Colonic mucosa (tissue), 4 donors: ENCODE results near the gene CMSS1. TPM values are rescaled to one million over a fixed set of nuclear protein-coding genes. Genes with fewer than 3 reads are reported as not detected.

Source experiments
- DNase-seq: peaks from one replicate; pipeline ENCODE4 v3.0.0-alpha.2; 2020
- H3K27ac ChIP-seq: fragments of 200-600 bp; one replicate; pipeline ENCODE4 v1.8.0; 2021
- H3K27me3 ChIP-seq: fragments of 200-600 bp; one replicate; pipeline ENCODE4 v1.8.0; 2021
- H3K36me3 ChIP-seq: fragments of 200-600 bp; one replicate; pipeline ENCODE4 v1.8.0; 2021
- H3K4me1 ChIP-seq: fragments of 200-600 bp; one replicate; pipeline ENCODE4 v1.8.0; 2021; ENCODE audit warnings: mild to moderate bottlenecking
- H3K4me3 ChIP-seq: fragments of 200-600 bp; one replicate; pipeline ENCODE4 v1.8.0; 2021
- H3K9ac ChIP-seq, 2 donors: one replicate each; pipeline ENCODE4 v1.7.0; 2013; ENCODE audit warnings: control low read depth in 2 of 2, low read depth in 2 of 2, low read length in 2 of 2
- H3K9me3 ChIP-seq: fragments of 200-600 bp; one replicate; pipeline ENCODE4 v1.8.0; 2021
- CTCF ChIP-seq: fragments of 200-600 bp; IDR thresholded peaks from one replicate; pipeline ENCODE4 v1.8.0; 2022; ENCODE audit warnings: antibody characterized with exemption, mild to moderate bottlenecking
- intact Hi-C: fragments of 100-400 bp; cut with DNase I; formaldehyde crosslinking; loops from one replicate; pipeline ENCODE4 v1.14.1; 2022
- total RNA-seq, 2 donors: library from RNA; stranded (reverse); fragmentation: NEBNext Ultra II Directional in 1 of 2; extraction: Animal tissue kit (Norgen Biotek cat#: 25700) in 1 of 2; gene quantifications; one replicate each; pipeline ENCODE4 v1.2.1, GENCODE V29; 2021
- donor health status: healthy.
- donor health status: DM: no; HTN: no; CAD: no.
- donor health status: DM: no; HTN: no; CAD: no.

CMSS1 gene
- total RNA-seq, 2 donors from 2014 or later, result 10.7 to 24.7 TPM

GRCh38 chr3:99978221-99978620 lies 160.6 kb downstream of the CMSS1 start:
- intact Hi-C loops, result no loop called here
- no peak for DNase-seq
- Histone ChIP-seq H3K4me1 (no peaks in the 10 kb centered on the region), H3K9ac (no peak overlapping the region), H3K27me3 (no peaks in the 10 kb centered on the region), H3K9me3 (no peaks in the 10 kb centered on the region), H3K27ac (no peak overlapping the region), H3K36me3 (no peaks in the 10 kb centered on the region), H3K4me3 (no peak overlapping the region)
- TF ChIP-seq CTCF, result no peak

GRCh38 chr3:99980606-99981005 lies 162.9 kb downstream of the CMSS1 start:
- Histone ChIP-seq H3K27me3 (no peaks in the 10 kb centered on the region), H3K4me1 (no peaks in the 10 kb centered on the region), H3K9me3 (no peaks in the 10 kb centered on the region), H3K4me3 (no peak overlapping the region), H3K27ac (no peak overlapping the region), H3K9ac (no peak overlapping the region), H3K36me3 (no peaks in the 10 kb centered on the region)
- no peak for DNase-seq
- TF ChIP-seq CTCF, result no peak
- intact Hi-C loops, result no loop called here

GRCh38 chr3:99981138-99981537 lies 163.5 kb downstream of the CMSS1 start:
- H3K4me3 ChIP-seq, result no peak overlapping the region
- no peaks in the 10 kb centered on the region for H3K9me3 ChIP-seq
- TF ChIP-seq CTCF, result no peak
- no peak overlapping the region for H3K27ac ChIP-seq
- no peak overlapping the region for H3K9ac ChIP-seq
- H3K4me1 ChIP-seq, result no peaks in the 10 kb centered on the region
- intact Hi-C loops, result no loop called here
- DNase-seq, result no peak
- no peaks in the 10 kb centered on the region for H3K36me3 ChIP-seq
- no peaks in the 10 kb centered on the region for H3K27me3 ChIP-seq

- Histone ChIP-seq H3K9me3 (no peaks in the 10 kb centered on the region), H3K27ac (no peak overlapping the region), H3K9ac (no peak overlapping the region), H3K4me3 (no peak overlapping the region), H3K36me3 (no peaks in the 10 kb centered on the region), H3K4me1 (no peaks in the 10 kb centered on the region), H3K27me3 (no peaks in the 10 kb centered on the region)
- no peak for DNase-seq
- TF ChIP-seq CTCF, result no peak
- intact Hi-C loops, result no loop called here
Observed at GRCh38 chr3:99982650-99983049, 165.0 kb downstream of the CMSS1 start.

- no peak for DNase-seq
- intact Hi-C loops, result no loop called here
- Histone ChIP-seq H3K9me3 (no peaks in the 10 kb centered on the region), H3K4me1 (no peaks in the 10 kb centered on the region), H3K27me3 (no peaks in the 10 kb centered on the region), H3K9ac (no peak overlapping the region), H3K4me3 (no peak overlapping the region), H3K36me3 (no peaks in the 10 kb centered on the region), H3K27ac (no peak overlapping the region)
- no peak for TF ChIP-seq CTCF
Observed at GRCh38 chr3:99984139-99984538, 166.5 kb downstream of the CMSS1 start.

- no peaks in the 10 kb centered on the region for H3K36me3 ChIP-seq
- no peak for TF ChIP-seq CTCF
Observed at GRCh38 chr3:99984668-99985067, 167.0 kb downstream of the CMSS1 start.

More at GRCh38 chr3:99984668-99985067, 167.0 kb downstream of the CMSS1 start:
- Histone ChIP-seq H3K9me3 (no peaks in the 10 kb centered on the region), H3K9ac (no peak overlapping the region), H3K4me1 (no peaks in the 10 kb centered on the region), H3K4me3 (no peak overlapping the region), H3K27ac (no peak overlapping the region), H3K27me3 (no peaks in the 10 kb centered on the region)
- DNase-seq, result no peak
- intact Hi-C loops, result no loop called here
